ENCODE measurements around the gene PAK5. TPM values are rescaled to one million over a fixed set of nuclear protein-coding genes. Genes with fewer than 3 reads are reported as not detected.

Gene PAK5
- total RNA-seq, 1 experiment from 2014 or later = not detected

- BruUV-seq (replicated peaks) = no TSS peak
- Histone ChIP-seq H3K27ac (ENCODE audit: low read length) (no peak overlapping the region), H3K9me3 (ENCODE audit: control insufficient read depth, insufficient read depth, low read depth, low read length) (no peaks in the 10 kb centered on the region), H3K4me1 (ENCODE audit: control insufficient read depth, insufficient read depth, low read length) (no peaks in the 10 kb centered on the region), H3K4me3 (ENCODE audit: low read depth in 2 of 2, low read length in 2 of 2) (no peak overlapping the region), H3K36me3 (ENCODE audit: control insufficient read depth, insufficient read depth, low read length) (no peaks in the 10 kb centered on the region), H3K27me3 (ENCODE audit: control insufficient read depth, insufficient read depth, low read length) (no peaks in the 10 kb centered on the region)
- CTCF ChIA-PET = no interaction called here
- intact Hi-C loops (cut with micrococcal nuclease; ENCODE audit: unreplicated experiment) = no loop called here
- DNase-seq (ENCODE audit: low read depth, low spot score) (no peak), ATAC-seq (no peak)
- TF ChIP-seq POLR2AphosphoS5 (IDR thresholded peaks at IDR 0.05; ENCODE audit: low read depth, low read length) (no peak), TCF7L2 (IDR thresholded peaks at IDR 0.05; ENCODE audit: low read depth, low read length) (no peak), SIN3A (IDR thresholded peaks at IDR 0.05; ENCODE audit: borderline replicate concordance, insufficient read depth, low read depth, low read length) (no peak), REST (IDR thresholded peaks at IDR 0.05; ENCODE audit: insufficient read depth in 1 of 2, low read depth in 2 of 2, low read length in 1 of 2) (no peak), CTCF (IDR thresholded peaks at IDR 0.05) (no peak)
- POLR2A ChIA-PET = no interaction called here
- in situ Hi-C loops (cut with HindIII; ENCODE audit: low pct_unique_long_range_greater_than_20kb, low sequenced_read_pairs) = no loop called here
These were observed 211.7 kb downstream of the PAK5 start for GRCh38 chr20:9627219-9627618.

GRCh38 chr20:9626357-9626756 is 212.5 kb downstream of the PAK5 start:
- BruUV-seq (replicated peaks) = no TSS peak
- in situ Hi-C loops (cut with HindIII; ENCODE audit: low pct_unique_long_range_greater_than_20kb, low sequenced_read_pairs) = no loop called here
- no peak for TF ChIP-seq TCF7L2 (IDR thresholded peaks at IDR 0.05; ENCODE audit: low read depth, low read length)
- no peak for TF ChIP-seq REST (IDR thresholded peaks at IDR 0.05; ENCODE audit: insufficient read depth in 1 of 2, low read depth in 2 of 2, low read length in 1 of 2)
- no peak for TF ChIP-seq POLR2AphosphoS5 (IDR thresholded peaks at IDR 0.05; ENCODE audit: low read depth, low read length)
- no peak for TF ChIP-seq CTCF (IDR thresholded peaks at IDR 0.05)
- no peak for TF ChIP-seq SIN3A (IDR thresholded peaks at IDR 0.05; ENCODE audit: borderline replicate concordance, insufficient read depth, low read depth, low read length)
- Histone ChIP-seq H3K4me1 (ENCODE audit: control insufficient read depth, insufficient read depth, low read length) (no peaks in the 10 kb centered on the region), H3K9me3 (ENCODE audit: control insufficient read depth, insufficient read depth, low read depth, low read length) (no peaks in the 10 kb centered on the region), H3K27ac (ENCODE audit: low read length) (no peak overlapping the region), H3K4me3 (ENCODE audit: low read depth in 2 of 2, low read length in 2 of 2) (no peak overlapping the region), H3K27me3 (ENCODE audit: control insufficient read depth, insufficient read depth, low read length) (no peaks in the 10 kb centered on the region), H3K36me3 (ENCODE audit: control insufficient read depth, insufficient read depth, low read length) (no peaks in the 10 kb centered on the region)
- no peak for DNase-seq (ENCODE audit: low read depth, low spot score)
- POLR2A ChIA-PET = no interaction called here
- CTCF ChIA-PET = no interaction called here
- no peak for ATAC-seq
- intact Hi-C loops (cut with micrococcal nuclease; ENCODE audit: unreplicated experiment) = no loop called here

Data from Panc1 (cell line).